H1 (cell line): ENCODE data around the gene CLDN12. TPM values are rescaled to one million over a fixed set of nuclear protein-coding genes. Genes with fewer than 3 reads are reported as not detected.

ENCODE experiments used
- CTCF ChIA-PET: fragments of 300-600 bp; sonication (Branson Sonifier 250); formaldehyde crosslinking; loops from one replicate; lab custom pipeline; 2021; ENCODE audit not compliant: partially characterized antibody; lab: Charles Lee
- POLR2A ChIA-PET: fragments of 300-600 bp; sonication (Branson Sonifier 250); formaldehyde crosslinking; loops from one replicate; lab custom pipeline; 2021; ENCODE audit warnings: inconsistent platforms; ENCODE audit not compliant: partially characterized antibody; lab: Charles Lee
- DNase-seq, 2 experiments: peaks; one replicate each; pipeline versions ENCODE4 v3.0.0 to v3.0.0-alpha.2; 2010 to 2022; ENCODE audit warnings: low spot score in 2 of 2, low read depth in 1 of 2, mixed read lengths in 1 of 2
- FAIRE-seq: peaks from 2 replicates; lab custom pipeline; 2011; peaks lifted over from hg19 to GRCh38; lab: Jason Lieb, UNC
- H2AFZ ChIP-seq: 2 replicates; pipeline ENCODE4 v1.8.1; 2012; ENCODE audit warnings: low read length, inconsistent platforms
- H2AK5ac ChIP-seq: 2 replicates; pipeline ENCODE4 v1.6.1; 2013; ENCODE audit warnings: low read depth, low read length
- H2BK120ac ChIP-seq: replicated peaks from 2 replicates; pipeline ENCODE3; 2013; ENCODE audit warnings: low read depth, low read length, inconsistent platforms
- H2BK12ac ChIP-seq: 2 replicates; pipeline ENCODE4 v1.6.1; 2013; ENCODE audit warnings: low read depth, low read length
- H2BK15ac ChIP-seq: 2 replicates; pipeline ENCODE4 v1.6.1; 2013; ENCODE audit warnings: low read length
- H2BK20ac ChIP-seq: 2 replicates; pipeline ENCODE4 v1.6.1; 2013; ENCODE audit warnings: low read length
- H2BK5ac ChIP-seq: 2 replicates; pipeline ENCODE4 v1.6.1; 2013; ENCODE audit warnings: low read depth, low read length
- H3K14ac ChIP-seq: 2 replicates; pipeline ENCODE4 v1.6.1; 2013; ENCODE audit warnings: inconsistent platforms; ENCODE audit not compliant: insufficient read length
- H3K18ac ChIP-seq: 2 replicates; pipeline ENCODE4 v1.6.1; 2013; ENCODE audit warnings: low read length; ENCODE audit errors: extremely low read depth
- H3K23ac ChIP-seq: 2 replicates; pipeline ENCODE4 v1.6.1; 2013; ENCODE audit warnings: inconsistent platforms; ENCODE audit not compliant: insufficient read length
- H3K23me2 ChIP-seq: 2 replicates; pipeline ENCODE4 v1.6.1; 2013; ENCODE audit warnings: low read depth, low read length
- H3K27ac ChIP-seq: 2 replicates; pipeline ENCODE4 v1.6.1; 2011; ENCODE audit warnings: low read depth, low read length, inconsistent platforms
- H3K27me3 ChIP-seq, 4 experiments: replicated peaks in 1 of 4; 1 replicate in 1 of 4; 2 replicates in 3 of 4; pipeline versions ENCODE4 v1.6.1 to v1.8.1; 2011 to 2013; ENCODE audit warnings: low read length in 3 of 4, mild to moderate bottlenecking in 3 of 4, inconsistent platforms in 2 of 4, mixed read lengths in 2 of 4, moderate library complexity in 1 of 4; ENCODE audit not compliant: control insufficient read depth in 3 of 4, insufficient read depth in 3 of 4; ENCODE audit errors: extremely low read depth in 1 of 4
- H3K36me3 ChIP-seq, 4 experiments: 2 replicates each; pipeline versions ENCODE4 v1.6.1 to v1.8.1; 2011 to 2013; ENCODE audit warnings: mild to moderate bottlenecking in 4 of 4, low read length in 3 of 4, moderate library complexity in 2 of 4, control low read depth in 1 of 4, inconsistent platforms in 1 of 4; ENCODE audit not compliant: insufficient read depth in 4 of 4, control insufficient read depth in 2 of 4
- H3K4ac ChIP-seq: replicated peaks from 2 replicates; pipeline ENCODE3; 2013; ENCODE audit warnings: low read length, low read depth, mixed read lengths, inconsistent platforms; ENCODE audit not compliant: insufficient read length
- H3K4me1 ChIP-seq, 4 experiments: replicated peaks in 1 of 4; 1 replicate in 1 of 4; 2 replicates in 3 of 4; pipeline versions ENCODE4 v1.6.1 to v1.8.1; 2011 to 2013; ENCODE audit warnings: low read length in 3 of 4, inconsistent platforms in 2 of 4, mixed read lengths in 1 of 4; ENCODE audit not compliant: insufficient read depth in 4 of 4, control insufficient read depth in 3 of 4
- H3K4me2 ChIP-seq, 2 experiments: 2 replicates each; pipeline versions ENCODE4 v1.6.1 to v1.8.1; 2011 to 2013; ENCODE audit warnings: low read depth in 2 of 2, low read length in 2 of 2, control low read depth in 1 of 2, inconsistent platforms in 1 of 2, mild to moderate bottlenecking in 1 of 2; ENCODE audit not compliant: insufficient read depth in 1 of 2
- H3K4me3 ChIP-seq, 4 experiments: fragments of 200-600, 300-600 bp in 1 of 4; sonication (generic), shearing (Covaris generic), sonication (Bioruptor Twin) in 1 of 4; 2 replicates each; pipeline versions ENCODE4 v1.5.1 to v1.8.1; 2011 to 2016; ENCODE audit warnings: low read length in 4 of 4, low read depth in 3 of 4, control low read depth in 2 of 4, inconsistent platforms in 2 of 4, mild to moderate bottlenecking in 2 of 4, mixed read lengths in 1 of 4, moderate library complexity in 1 of 4; ENCODE audit not compliant: insufficient read depth in 2 of 4; ENCODE audit errors: extremely low read depth in 1 of 4
- H3K56ac ChIP-seq: replicated peaks from 2 replicates; pipeline ENCODE3; 2013; ENCODE audit warnings: low read depth, mild to moderate bottlenecking, mixed read lengths, low read length, inconsistent platforms; ENCODE audit not compliant: insufficient read length
- H3K79me1 ChIP-seq: 2 replicates; pipeline ENCODE4 v1.6.1; 2013; ENCODE audit warnings: low read depth, low read length, control low read depth
- H3K79me2 ChIP-seq, 2 experiments: 2 replicates each; pipeline versions ENCODE4 v1.6.1 to v1.8.1; 2012 to 2013; ENCODE audit warnings: low read length in 2 of 2, mild to moderate bottlenecking in 2 of 2, inconsistent platforms in 1 of 2; ENCODE audit not compliant: insufficient read depth in 2 of 2, control insufficient read depth in 1 of 2
- H3K9ac ChIP-seq, 4 experiments: replicated peaks in 1 of 4; 1 replicate in 1 of 4; 2 replicates in 3 of 4; pipeline versions ENCODE4 v1.6.1 to v1.8.1; 2011 to 2013; ENCODE audit warnings: low read depth in 3 of 4, low read length in 3 of 4, control low read depth in 2 of 4, mild to moderate bottlenecking in 2 of 4, moderate library complexity in 2 of 4, inconsistent platforms in 1 of 4; ENCODE audit errors: extremely low read depth in 1 of 4
- H3K9me3 ChIP-seq, 2 experiments: 2 replicates each; pipeline versions ENCODE4 v1.6.1 to v1.8.1; 2012 to 2013; ENCODE audit warnings: mild to moderate bottlenecking in 2 of 2, moderate library complexity in 2 of 2, control low read depth in 1 of 2, inconsistent platforms in 1 of 2, low read depth in 1 of 2, low read length in 1 of 2, mixed read lengths in 1 of 2; ENCODE audit not compliant: insufficient read depth in 2 of 2
- H4K20me1 ChIP-seq, 2 experiments: replicated peaks in 1 of 2; 2 replicates each; pipeline versions ENCODE3 to v1.8.1; 2011 to 2013; ENCODE audit warnings: inconsistent platforms in 2 of 2, low read length in 2 of 2, mild to moderate bottlenecking in 1 of 2; ENCODE audit not compliant: insufficient read depth in 2 of 2, control insufficient read depth in 1 of 2
- H4K5ac ChIP-seq: 2 replicates; pipeline ENCODE4 v1.6.1; 2013; ENCODE audit warnings: low read length, low read depth, mixed read lengths, inconsistent platforms; ENCODE audit not compliant: insufficient read length
- H4K8ac ChIP-seq: 2 replicates; pipeline ENCODE4 v1.8.0; 2013; ENCODE audit warnings: mild to moderate bottlenecking, moderate library complexity, low read length, inconsistent platforms; ENCODE audit not compliant: insufficient read depth; ENCODE audit errors: extremely low read depth
- H4K91ac ChIP-seq: replicated peaks from 2 replicates; pipeline ENCODE3; 2013; ENCODE audit warnings: low read length, mixed read lengths, inconsistent platforms; ENCODE audit not compliant: insufficient read length
- E2F6 ChIP-seq: IDR thresholded peaks from 2 replicates; pipeline ENCODE4 v1.6.1; 2012; ENCODE audit warnings: inconsistent platforms
- EGR1 ChIP-seq: IDR thresholded peaks from 2 replicates; pipeline ENCODE4 v1.6.1; 2011; ENCODE audit warnings: low read depth, low read length, borderline replicate concordance
- RBBP5 ChIP-seq: IDR thresholded peaks from 2 replicates; pipeline ENCODE4 v1.7.1; 2012; ENCODE audit warnings: low read depth, mild to moderate bottlenecking, inconsistent platforms, low read length, moderate library complexity, borderline replicate concordance
- SP4 ChIP-seq: IDR thresholded peaks from 2 replicates; pipeline ENCODE4 v1.6.1; 2012; ENCODE audit warnings: low read length, inconsistent platforms
- whole genome bisulfite sequencing, 2 experiments: shearing (Covaris generic) in 1 of 2; methylation state at CpG; one replicate each; pipeline versions ENCODE4 v1.1.6 to v1.1.7; 2013 to 2015; ENCODE audit warnings: low lambda C conversion rate in 2 of 2, mixed read lengths in 2 of 2, inconsistent platforms in 1 of 2, low coverage in 1 of 2, missing lambda C conversion rate in 1 of 2; ENCODE audit not compliant: insufficient replicate concordance in 2 of 2, insufficient coverage in 1 of 2, insufficient read length in 1 of 2; ENCODE audit errors: extremely low coverage in 1 of 2, missing lambda C conversion rate in 1 of 2; 5-methylcytosine and 5-hydroxymethylcytosine counted together
- polyA plus RNA-seq, 7 experiments: library from polyadenylated mRNA; depleted of rRNA in 3 of 7; stranded (reverse) in 5 of 7; unstranded in 2 of 7; fragments of >200 nt in 5 of 7; fragments of 200-250 nt in 2 of 7; gene quantifications; 1 replicate in 5 of 7; 2 replicates in 1 of 7; 4 replicates in 1 of 7; pipeline versions ENCODE4 v1.2.1 to v1.2.3, GENCODE V29; 2011 to 2013; ENCODE audit warnings: missing spikeins in 2 of 7, mixed read lengths in 2 of 7
- total RNA-seq: library from RNA; stranded (reverse); fragmentation: NEBNext Ultra II Directional; extraction: Animal tissue kit (Norgen Biotek cat#: 25700); gene quantifications from 2 replicates; pipeline ENCODE4 v1.2.1, GENCODE V29; 2021

The CLDN12 gene
- total and polyA plus RNA-seq, 2 of the 8 experiments (the other 6 are each of a cell fraction or from before 2014, with no cell fraction given): 49.2 to 127 TPM

- Histone ChIP-seq H3K4me2 (no peak overlapping the region), H3K27ac (no peak overlapping the region), H3K4me3 (no peak overlapping the region), H2BK5ac (no peak overlapping the region), H3K79me1 (no peaks in the 10 kb centered on the region), H3K27me3 (no peaks in the 10 kb centered on the region), H3K79me2 (no peaks in the 10 kb centered on the region), H2AK5ac (no peak overlapping the region), H3K9me3 (peaks cover 0 to 6% of the 10 kb centered on the region in 2 experiments; a peak in 1 of 4 replicates), H3K4me1 (no peaks in the 10 kb centered on the region), H4K5ac (no peak overlapping the region), H3K56ac (no peak overlapping the region), H3K9ac (no peak overlapping the region), H3K36me3 (no peaks in the 10 kb centered on the region), H3K23me2 (no peaks in the 10 kb centered on the region), H3K23ac (no peak overlapping the region), H4K20me1 (no peaks in the 10 kb centered on the region), H2BK120ac (no peak overlapping the region), H2BK15ac (no peak overlapping the region), H2BK12ac (no peak overlapping the region), H4K91ac (no peak overlapping the region), H4K8ac (no peak overlapping the region), H3K14ac (no peak overlapping the region), H2AFZ (no peak overlapping the region), H2BK20ac (no peak overlapping the region), H3K18ac (no peak overlapping the region), H3K4ac (no peak overlapping the region)
- no peak for DNase-seq
- WGBS, 2 experiments: 93% methylated on average over 2 of the region's 2 CpGs; no CpG with 5 or more reads in 1 of the 2 experiments
- ChIA-PET CTCF (interaction anchor here (1.4 kb wide), 1 partner anchor 99 kb away, joined by 4 read pairs; no protein-coding TSS in a partner anchor), POLR2A (no interaction called here)
- TF ChIP-seq RBBP5 (no peak), EGR1 (no peak), E2F6 (no peak), SP4 (no peak)
- no peak for FAIRE-seq
Measured at GRCh38 chr7:90425376-90425775, 22.1 kb downstream of the CLDN12 start.
